Fibroblast of mammary gland (primary cell): ENCODE results near the gene CARS2.
"Not testable (repeated sequence)": the region's sequence is repeated elsewhere in the genome, so short reads cannot be mapped to it uniquely, and the experiment has no call there.

Experiments
- DNase-seq: peaks from one replicate; pipeline ENCODE4 v3.0.0-alpha.2; 2010; ENCODE audit warnings: low read depth
- H3K4me3 ChIP-seq: 2 replicates; pipeline ENCODE4 v1.5.1; 2011; ENCODE audit warnings: low read depth, mild to moderate bottlenecking, low read length, moderate library complexity; ENCODE audit not compliant: control insufficient read depth
- CTCF ChIP-seq: conservative IDR thresholded peaks from 2 replicates; pipeline ENCODE4 v1.5.1; 2011; ENCODE audit warnings: low read depth, low read length, inconsistent platforms; ENCODE audit not compliant: control insufficient read depth, insufficient read depth

CARS2 gene

GRCh38 chr13:110634558-110634957, 71.4 kb downstream of the CARS2 start:
- H3K4me3 ChIP-seq = no peak overlapping the region
- peak; percentile 93 for DNase-seq
- TF ChIP-seq CTCF = no peak

GRCh38 chr13:110633776-110634175, 72.1 kb downstream of the CARS2 start:
- TF ChIP-seq CTCF = no peak
- H3K4me3 ChIP-seq = no peak overlapping the region
- no peak for DNase-seq

- not testable (repeated sequence) for H3K4me3 ChIP-seq, DNase-seq
Observed at GRCh38 chr13:110632255-110632654, 73.7 kb downstream of the CARS2 start.

- TF ChIP-seq CTCF = no peak
- DNase-seq = no peak
- H3K4me3 ChIP-seq = no peak overlapping the region
Observed at GRCh38 chr13:110630566-110631119, 75.3 kb downstream of the CARS2 start.

GRCh38 chr13:110629735-110630134, 76.2 kb downstream of the CARS2 start:
- peak; percentile 68 for DNase-seq
- TF ChIP-seq CTCF = no peak
- no peak overlapping the region for H3K4me3 ChIP-seq

GRCh38 chr13:110628952-110629701, 76.8 kb downstream of the CARS2 start:
- peak; percentile 82 for DNase-seq
- H3K4me3 ChIP-seq = no peak overlapping the region
- TF ChIP-seq CTCF = no peak

DNA sequence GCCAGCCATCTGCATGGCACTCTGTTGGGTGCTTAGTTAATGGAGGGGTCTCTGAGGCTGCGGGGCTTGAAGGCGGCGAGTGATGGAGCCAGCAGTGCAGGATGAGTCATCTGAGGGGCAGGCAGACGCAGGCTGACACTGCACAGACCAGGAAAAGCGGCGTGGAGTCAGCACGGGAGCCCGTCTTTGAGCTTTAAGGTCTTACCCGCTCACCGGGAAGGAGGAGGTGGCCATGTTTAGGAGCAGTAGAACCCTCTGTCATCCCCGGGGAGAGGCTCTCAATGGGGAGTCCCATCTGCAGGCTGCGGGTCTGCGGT, 77.5 kb downstream of the CARS2 start:
- DNase-seq = peak; percentile 79
- no peak overlapping the region for H3K4me3 ChIP-seq
- no peak for TF ChIP-seq CTCF
